TTC549 (cell line): ENCODE measurements around the gene SLC16A1.
"Not testable (repeated sequence)": the region's sequence is repeated elsewhere in the genome, so short reads cannot be mapped to it uniquely, and the experiment has no call there.

Experiments
- FAIRE-seq: peaks from 2 replicates; lab custom pipeline; 2012; peaks lifted over from hg19 to GRCh38; lab: Jason Lieb, UNC

SLC16A1 gene

GRCh38 chr1:112955773-112956543 is at the start of gene SLC16A1:
Gene SLC16A1 (minus strand): TSS chr1:112956196. CDS start chr1:112929308, 26,888 bp downstream.
- no peak for FAIRE-seq

GRCh38 chr1:113003751-113004690 is 48.0 kb upstream of the SLC16A1 start:
- FAIRE-seq, result no peak

GRCh38 chr1:113002297-113002696 is 46.3 kb upstream of the SLC16A1 start:
- FAIRE-seq, result no peak

GRCh38 chr1:112998592-112999235 is 42.7 kb upstream of the SLC16A1 start:
- FAIRE-seq, result no peak

GRCh38 chr1:112997781-112998180 is 41.8 kb upstream of the SLC16A1 start:
- no peak for FAIRE-seq

- no peak for FAIRE-seq
Observed at GRCh38 chr1:112995890-112996289, 39.9 kb upstream of the SLC16A1 start.

GRCh38 chr1:112995021-112995420 is 39.0 kb upstream of the SLC16A1 start:
- not testable (repeated sequence) for FAIRE-seq

GRCh38 chr1:112992780-112993179 is 36.8 kb upstream of the SLC16A1 start:
- FAIRE-seq, result no peak

- FAIRE-seq, result no peak
Observed at GRCh38 chr1:112991402-112992120, 35.6 kb upstream of the SLC16A1 start.

- FAIRE-seq, result no peak
Observed at GRCh38 chr1:112990271-112990670, 34.3 kb upstream of the SLC16A1 start.

GRCh38 chr1:112988367-112988766 is 32.4 kb upstream of the SLC16A1 start:
- no peak for FAIRE-seq

- no peak for FAIRE-seq
Observed at GRCh38 chr1:112985123-112985522, 29.1 kb upstream of the SLC16A1 start.

- no peak for FAIRE-seq
Observed at GRCh38 chr1:112983537-112984131, 27.6 kb upstream of the SLC16A1 start.

- no peak for FAIRE-seq
Observed at GRCh38 chr1:112982853-112983536, 27.0 kb upstream of the SLC16A1 start.

- FAIRE-seq, result no peak
Observed at GRCh38 chr1:112982328-112982727, 26.3 kb upstream of the SLC16A1 start.

GRCh38 chr1:112981834-112982233 is 25.8 kb upstream of the SLC16A1 start:
- FAIRE-seq, result not testable (repeated sequence)

- FAIRE-seq, result no peak
Observed at GRCh38 chr1:112981426-112981825, 25.4 kb upstream of the SLC16A1 start.

GRCh38 chr1:112975336-112975735 is 19.3 kb upstream of the SLC16A1 start:
- no peak for FAIRE-seq

- no peak for FAIRE-seq
Observed at GRCh38 chr1:112974646-112975045, 18.6 kb upstream of the SLC16A1 start.

- no peak for FAIRE-seq
Observed at GRCh38 chr1:112973788-112974187, 17.8 kb upstream of the SLC16A1 start.

GRCh38 chr1:112971006-112971405 is 15.0 kb upstream of the SLC16A1 start:
- FAIRE-seq, result no peak
